Naive thymus-derived CD4-positive, alpha-beta T cell (primary cell): ENCODE data around the gene KCNA2. TPM values are rescaled to one million over a fixed set of nuclear protein-coding genes. Genes with fewer than 3 reads are reported as not detected.

ENCODE experiments used
- ATAC-seq: fragments of 150-1000 bp; cut with Tn5 transposase; 2 replicates; pipeline ENCODE4 v1.10.0; 2021; ENCODE audit warnings: mild to moderate bottlenecking, moderate library complexity
- CTCF ChIA-PET: fragments of 350-600 bp; sonication (Branson Sonifier 250); formaldehyde crosslinking; loops from one replicate; lab custom pipeline; 2021; ENCODE audit warnings: antibody characterized with exemption; lab: Charles Lee
- POLR2A ChIA-PET: fragments of 350-600 bp; sonication (Branson Sonifier 250); formaldehyde crosslinking; loops from one replicate; lab custom pipeline; 2021; ENCODE audit warnings: antibody characterized with exemption, inconsistent platforms; lab: Charles Lee
- DNase-seq, 9 donors: peaks; one replicate each; pipeline versions ENCODE4 v3.0.0 to v3.0.0-alpha.2; 2020 to 2022; ENCODE audit warnings: mixed read lengths in 1 of 9
- H3K27ac ChIP-seq: one replicate; pipeline ENCODE4 v1.7.0; 2013; ENCODE audit warnings: mild to moderate bottlenecking, low read depth, low read length, moderate library complexity
- H3K27me3 ChIP-seq, 2 donors: one replicate each; pipeline ENCODE4 v1.7.0; 2013; ENCODE audit warnings: low read length in 2 of 2, mild to moderate bottlenecking in 2 of 2, moderate library complexity in 2 of 2; ENCODE audit not compliant: control insufficient read depth in 2 of 2, insufficient read depth in 2 of 2
- H3K36me3 ChIP-seq, 3 experiments: 1 replicate in 2 of 3; 2 replicates in 1 of 3; pipeline ENCODE4 v1.7.0; 2013; ENCODE audit warnings: low read length in 3 of 3, mild to moderate bottlenecking in 3 of 3, moderate library complexity in 1 of 3; ENCODE audit not compliant: insufficient read depth in 3 of 3, control insufficient read depth in 2 of 3
- H3K4me1 ChIP-seq, 2 donors: one replicate each; pipeline ENCODE4 v1.7.0; 2013; ENCODE audit warnings: low read length in 2 of 2, mild to moderate bottlenecking in 2 of 2, moderate library complexity in 1 of 2; ENCODE audit not compliant: control insufficient read depth in 2 of 2, insufficient read depth in 2 of 2
- H3K4me3 ChIP-seq: 2 replicates; pipeline ENCODE4 v1.7.0; 2013; ENCODE audit warnings: mild to moderate bottlenecking, low read length
- H3K9me3 ChIP-seq, 3 experiments: 1 replicate in 2 of 3; 2 replicates in 1 of 3; pipeline ENCODE4 v1.7.0; 2013; ENCODE audit warnings: low read length in 3 of 3; ENCODE audit not compliant: control insufficient read depth in 2 of 3
- H3K27ac Mint-ChIP-seq, 9 donors: one replicate each; pipeline ENCODE4 v1.8.0; 2020 to 2022; ENCODE audit warnings: mixed read lengths in 9 of 9, mild to moderate bottlenecking in 8 of 9, moderate library complexity in 5 of 9, inconsistent platforms in 2 of 9
- H3K27me3 Mint-ChIP-seq, 5 donors: one replicate each; pipeline ENCODE4 v1.8.0; 2021 to 2022; ENCODE audit warnings: mixed read lengths in 5 of 5, mild to moderate bottlenecking in 1 of 5
- H3K36me3 Mint-ChIP-seq, 5 donors: one replicate each; pipeline ENCODE4 v1.8.0; 2020 to 2022; ENCODE audit warnings: mixed read lengths in 5 of 5, mild to moderate bottlenecking in 3 of 5, inconsistent platforms in 1 of 5
- H3K4me1 Mint-ChIP-seq, 7 donors: one replicate each; pipeline ENCODE4 v1.8.0; 2020 to 2022; ENCODE audit warnings: mixed read lengths in 7 of 7, mild to moderate bottlenecking in 3 of 7, inconsistent platforms in 1 of 7
- H3K4me3 Mint-ChIP-seq, 10 donors: one replicate each; pipeline ENCODE4 v1.8.0; 2020 to 2022; ENCODE audit warnings: mild to moderate bottlenecking in 10 of 10, mixed read lengths in 10 of 10, moderate library complexity in 6 of 10, inconsistent platforms in 2 of 10
- H3K9me3 Mint-ChIP-seq, 11 donors: one replicate each; pipeline ENCODE4 v1.8.0; 2020 to 2022; ENCODE audit warnings: mixed read lengths in 11 of 11, mild to moderate bottlenecking in 4 of 11, inconsistent platforms in 1 of 11, moderate library complexity in 1 of 11
- intact Hi-C, 2 donors: fragments of 100-400 bp; cut with micrococcal nuclease; formaldehyde crosslinking; loops; one replicate each; pipeline ENCODE4 v1.15.1; 2023
- polyA plus RNA-seq, 2 donors: library from polyadenylated mRNA; unstranded; fragments of 300-500 nt; fragmentation: Illumina TruSeq; gene quantifications; one replicate each; pipeline ENCODE4 v1.2.3, GENCODE V29; 2021
- total RNA-seq, 6 experiments: library from RNA in 5 of 6; stranded (reverse) in 5 of 6; gene quantifications; 1 replicate in 5 of 6; 2 replicates in 1 of 6; pipeline ENCODE4 v1.2.3 and lab custom pipeline; 2021 to 2026

KCNA2 gene
- total and polyA plus RNA-seq, 7 experiments from 2014 or later: 0.62 to 4.6 (median 1.2) TPM; not detected in 2

DNA sequence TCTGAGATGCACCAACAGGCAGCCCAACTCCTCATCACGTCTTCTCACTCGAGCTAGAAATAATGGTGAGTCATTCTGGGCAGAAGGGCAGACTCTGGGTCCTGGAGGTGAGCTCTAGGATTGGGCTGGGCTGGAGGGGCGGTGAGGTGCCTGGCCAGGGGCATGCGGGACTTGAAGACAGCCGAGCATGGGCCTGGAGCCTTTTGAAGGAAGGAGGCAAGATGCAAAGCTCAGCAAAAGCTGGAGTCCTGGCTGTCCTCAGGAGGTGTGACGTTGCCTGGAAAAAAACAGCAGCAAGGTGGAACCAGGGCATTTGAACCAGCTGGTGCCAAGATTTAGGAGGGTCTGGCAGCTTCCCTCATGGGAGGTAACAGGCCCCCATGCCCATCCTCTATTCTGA, 712 bp downstream of the KCNA2 start:
- no peaks in the 10 kb centered on the region for H3K36me3 ChIP-seq
- DNase-seq (no peak), ATAC-seq (no peak)
- H3K36me3 Mint-ChIP-seq: peaks cover 0 to 6% (median 0%) of the 10 kb centered on the region in 5 donors
- no peak overlapping the region for H3K27ac ChIP-seq
- peaks cover 0 to 33% (median 14%) of the 10 kb centered on the region in 7 donors for H3K4me1 Mint-ChIP-seq
- no peak overlapping the region for H3K27ac Mint-ChIP-seq
- intact Hi-C loops: no loop called here
- H3K4me3 Mint-ChIP-seq: peak overlapping the region in 9 of 10 donors; percentile 24 to 87 (median 76)
- peaks cover 46 to 61% (median 57%) of the 10 kb centered on the region in 5 donors for H3K27me3 Mint-ChIP-seq
- ChIA-PET CTCF (interaction anchor here (0.9 to 1.9 kb wide), 3 partner anchors 14 to 160 kb away, joined by 3 to 10 read pairs (median 3); no protein-coding TSS in a partner anchor), POLR2A (interaction anchor here (0.6 to 2.3 kb wide), 2 partner anchors 14 to 729 kb away, joined by 3 to 13 read pairs; no protein-coding TSS in a partner anchor)
- peaks cover 0 to 5% of the 10 kb centered on the region in 2 donors for H3K4me1 ChIP-seq
- peaks cover 8 to 10% of the 10 kb centered on the region in 2 donors for H3K27me3 ChIP-seq
- peak overlapping the region; percentile 68 for H3K4me3 ChIP-seq
- no peaks in the 10 kb centered on the region for H3K9me3 ChIP-seq
- no peaks in the 10 kb centered on the region for H3K9me3 Mint-ChIP-seq

- Histone ChIP-seq H3K9me3 (no peaks in the 10 kb centered on the region), H3K4me3 (no peak overlapping the region), H3K27me3 (peaks cover 8 to 10% of the 10 kb centered on the region in 2 donors), H3K4me1 (peaks cover 0 to 5% of the 10 kb centered on the region in 2 donors), H3K36me3 (no peaks in the 10 kb centered on the region), H3K27ac (no peak overlapping the region)
- intact Hi-C loops: no loop called here
- no peaks in the 10 kb centered on the region for H3K9me3 Mint-ChIP-seq
- peak overlapping the region in 3 of 10 donors; percentile 49 to 87 (median 65) for H3K4me3 Mint-ChIP-seq
- ChIA-PET CTCF (interaction anchor here (2.2 kb wide), 1 partner anchor 15 kb away, joined by 6 read pairs; no protein-coding TSS in a partner anchor), POLR2A (interaction anchor here (0.6 to 0.9 kb wide), 2 partner anchors 65 to 730 kb away, joined by 3 read pairs; no protein-coding TSS in a partner anchor)
- no peak for DNase-seq
- no peak overlapping the region for H3K27ac Mint-ChIP-seq
- peaks cover 46 to 57% (median 54%) of the 10 kb centered on the region in 5 donors for H3K27me3 Mint-ChIP-seq
- H3K4me1 Mint-ChIP-seq: peaks cover 0 to 25% (median 13%) of the 10 kb centered on the region in 7 donors
- no peak for ATAC-seq
- peaks cover 0 to 6% (median 0%) of the 10 kb centered on the region in 5 donors for H3K36me3 Mint-ChIP-seq
These were observed 1.5 kb downstream of the KCNA2 start for GRCh38 chr1:110604586-110605148.

- Mint-ChIP-seq H3K27ac (peak overlapping the region in 1 of 9 donors; percentile 46), H3K9me3 (no peaks in the 10 kb centered on the region), H3K27me3 (peaks cover 36 to 44% (median 40%) of the 10 kb centered on the region in 5 donors), H3K4me3 (no peak overlapping the region), H3K36me3 (peaks cover 0 to 6% (median 0%) of the 10 kb centered on the region in 5 donors), H3K4me1 (peaks cover 0 to 16% (median 13%) of the 10 kb centered on the region in 7 donors)
- CTCF ChIA-PET: interaction anchor here (2.2 kb wide), 1 partner anchor 16 kb away, joined by 6 read pairs; no protein-coding TSS in a partner anchor
- ATAC-seq (no peak), DNase-seq (no peak)
- intact Hi-C loops: no loop called here
- H3K27ac ChIP-seq: no peak overlapping the region
- peaks cover 8 to 10% of the 10 kb centered on the region in 2 donors for H3K27me3 ChIP-seq
- H3K4me3 ChIP-seq: no peak overlapping the region
- POLR2A ChIA-PET: no interaction called here
- peaks cover 0 to 5% of the 10 kb centered on the region in 2 donors for H3K4me1 ChIP-seq
- no peaks in the 10 kb centered on the region for H3K9me3 ChIP-seq
- H3K36me3 ChIP-seq: no peaks in the 10 kb centered on the region
These were observed 3.1 kb downstream of the KCNA2 start for GRCh38 chr1:110603058-110603457.

DNA sequence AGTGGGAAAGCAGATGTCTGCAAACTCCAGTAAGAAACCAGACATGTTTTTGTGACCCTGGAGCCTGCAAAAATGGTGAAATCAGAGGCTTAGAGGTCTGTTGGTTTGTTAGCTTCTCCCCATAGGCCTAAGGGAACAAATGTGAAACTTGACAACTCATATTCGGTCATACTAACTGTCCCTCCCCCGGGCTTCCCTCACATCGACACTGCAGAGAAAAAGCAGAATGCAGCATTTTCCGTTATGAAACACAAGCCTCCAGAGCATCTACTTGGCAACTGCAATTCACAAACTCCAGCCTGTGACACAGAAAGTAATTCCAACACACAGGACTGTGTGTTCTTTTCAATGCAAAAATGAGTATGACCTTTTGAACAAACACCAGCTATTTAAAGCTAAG, 3.7 kb downstream of the KCNA2 start:
- POLR2A ChIA-PET: no interaction called here
- CTCF ChIA-PET: interaction anchor here (0.7 to 2.2 kb wide), 2 partner anchors 17 to 39 kb away, joined by 4 to 6 read pairs; no protein-coding TSS in a partner anchor
- H3K27ac Mint-ChIP-seq: no peak overlapping the region

DNA sequence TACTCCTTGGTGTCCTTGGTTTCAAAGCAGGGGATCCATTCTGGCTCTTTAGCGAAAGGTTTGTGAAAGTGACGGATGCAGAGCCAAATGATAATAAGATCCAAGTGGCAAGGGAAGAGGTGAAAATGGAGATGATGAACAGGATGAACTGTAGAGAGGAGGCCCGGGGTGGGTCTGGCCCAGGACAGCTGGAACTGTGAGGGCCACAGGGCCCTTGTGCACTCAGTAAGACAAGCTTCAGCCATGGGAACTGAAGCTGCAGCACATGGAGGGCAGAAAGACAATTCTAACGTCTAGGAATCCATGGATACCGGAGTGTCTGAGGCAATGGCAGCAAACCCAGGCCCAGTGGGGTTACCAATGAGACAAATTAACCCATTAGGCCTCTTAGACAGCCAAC, 4.8 kb downstream of the KCNA2 start:
- Mint-ChIP-seq H3K36me3 (peaks cover 0 to 6% (median 0%) of the 10 kb centered on the region in 5 donors), H3K4me1 (peaks cover 0 to 9% (median 5%) of the 10 kb centered on the region in 7 donors), H3K27ac (no peak overlapping the region), H3K27me3 (peaks cover 31 to 43% (median 35%) of the 10 kb centered on the region in 5 donors), H3K4me3 (no peak overlapping the region), H3K9me3 (no peaks in the 10 kb centered on the region)
- Histone ChIP-seq H3K27me3 (peaks cover 5 to 8% of the 10 kb centered on the region in 2 donors), H3K27ac (no peak overlapping the region), H3K4me1 (peaks cover 0 to 5% of the 10 kb centered on the region in 2 donors), H3K36me3 (no peaks in the 10 kb centered on the region), H3K4me3 (no peak overlapping the region), H3K9me3 (no peaks in the 10 kb centered on the region)
- ATAC-seq: no peak
- ChIA-PET CTCF (no interaction called here), POLR2A (no interaction called here)
- peak in 1 of 9 donors; percentile 9 for DNase-seq
- intact Hi-C loops: no loop called here

More for the DNA sequence above, 3.7 kb downstream of the KCNA2 start:
- H3K36me3 ChIP-seq: no peaks in the 10 kb centered on the region
- ATAC-seq (no peak), DNase-seq (no peak)
- no peak overlapping the region for H3K27ac ChIP-seq
- intact Hi-C loops: no loop called here
- peaks cover 8 to 10% of the 10 kb centered on the region in 2 donors for H3K27me3 ChIP-seq
- H3K4me3 ChIP-seq: no peak overlapping the region
- peaks cover 35 to 43% (median 37%) of the 10 kb centered on the region in 5 donors for H3K27me3 Mint-ChIP-seq
- H3K4me1 Mint-ChIP-seq: peaks cover 0 to 13% (median 10%) of the 10 kb centered on the region in 7 donors
- no peaks in the 10 kb centered on the region for H3K9me3 ChIP-seq
- no peaks in the 10 kb centered on the region for H3K9me3 Mint-ChIP-seq
- H3K4me3 Mint-ChIP-seq: no peak overlapping the region
- H3K4me1 ChIP-seq: peaks cover 0 to 5% of the 10 kb centered on the region in 2 donors
- H3K36me3 Mint-ChIP-seq: peaks cover 0 to 6% (median 0%) of the 10 kb centered on the region in 5 donors

DNA sequence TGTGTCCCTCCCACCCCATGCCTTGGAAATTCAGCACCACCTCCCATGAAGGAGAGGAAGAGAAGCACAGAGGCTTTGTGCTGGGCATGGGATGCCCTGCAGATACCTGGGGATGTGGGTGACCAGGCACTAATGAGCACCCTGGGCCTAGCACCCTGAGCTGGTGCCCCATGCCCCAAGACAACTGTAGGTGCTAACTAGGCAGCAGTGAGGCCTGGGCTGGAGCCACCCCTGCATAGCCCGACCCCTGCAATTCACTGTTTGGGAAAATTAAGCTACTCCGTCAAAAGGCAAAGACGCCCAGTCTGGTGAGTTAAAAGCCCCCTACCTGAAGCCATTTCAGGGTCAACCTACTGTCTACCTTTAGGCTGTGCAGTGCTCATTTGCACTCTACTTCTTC, 5.4 kb downstream of the KCNA2 start:
- H3K27me3 Mint-ChIP-seq: peaks cover 27 to 39% (median 30%) of the 10 kb centered on the region in 5 donors
- Histone ChIP-seq H3K4me1 (peaks cover 0 to under 1% of the 10 kb centered on the region in 2 donors), H3K27ac (no peak overlapping the region), H3K36me3 (no peaks in the 10 kb centered on the region), H3K4me3 (no peak overlapping the region), H3K9me3 (no peaks in the 10 kb centered on the region), H3K27me3 (peaks cover 0 to 4% of the 10 kb centered on the region in 2 donors)
- POLR2A ChIA-PET: interaction anchor here (0.5 kb wide), 1 partner anchor 28 kb away, joined by 3 read pairs; no protein-coding TSS in a partner anchor
- peaks cover 0 to 5% (median under 1%) of the 10 kb centered on the region in 7 donors for H3K4me1 Mint-ChIP-seq
- no peak for ATAC-seq
- CTCF ChIA-PET: no interaction called here
- peak in 1 of 9 donors; percentile 6 for DNase-seq
- peaks cover 0 to 6% (median 0%) of the 10 kb centered on the region in 5 donors for H3K36me3 Mint-ChIP-seq
- H3K9me3 Mint-ChIP-seq: no peaks in the 10 kb centered on the region
- H3K27ac Mint-ChIP-seq: no peak overlapping the region
- intact Hi-C loops: no loop called here
- H3K4me3 Mint-ChIP-seq: no peak overlapping the region
